Stimulated activated CD8-positive, alpha-beta memory T cell treated with anti-CD3 and anti-CD28 coated beads, Interleukin-15, amount 100 ng/mL, for 24 hours (primary cell): ENCODE results near the gene C2CD4B.

Experiments used
- DNase-seq: peaks from one replicate; pipeline ENCODE4 v3.0.0-alpha.2; 2020; ENCODE audit warnings: low read depth

Gene C2CD4B

DNA sequence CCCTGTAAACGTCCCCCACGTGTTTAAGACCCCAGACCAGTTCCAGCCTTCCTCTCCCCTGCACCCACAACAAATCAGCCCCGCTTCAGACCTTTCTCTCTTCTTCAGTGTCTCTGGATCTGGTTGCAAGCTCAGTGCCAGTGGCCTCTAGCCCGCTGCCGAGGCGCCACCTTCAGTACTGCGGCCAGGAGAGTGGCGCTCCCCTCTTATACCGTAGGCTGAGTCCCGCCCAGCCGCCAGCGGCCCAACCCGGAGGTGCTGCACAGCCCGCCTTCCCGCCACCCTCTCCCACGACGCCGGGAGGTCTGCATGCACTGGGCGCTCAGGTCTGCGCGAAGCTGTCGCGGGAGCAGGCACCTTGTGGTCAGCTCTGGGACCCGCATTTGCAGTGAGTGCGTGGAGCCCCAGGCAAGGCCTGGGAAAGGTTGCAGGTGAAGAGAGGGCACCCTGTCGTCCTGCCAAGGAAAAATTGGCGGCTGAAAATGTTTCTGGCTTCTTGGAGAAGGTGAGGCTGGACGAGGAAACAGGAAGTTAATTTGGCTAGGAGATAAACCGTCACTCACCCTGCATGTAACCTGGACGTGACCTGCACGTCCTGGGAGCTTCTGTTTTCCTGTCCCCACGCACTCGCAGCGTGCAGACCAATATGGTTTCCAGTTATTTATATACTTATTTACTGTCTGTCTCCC lies at the start of gene C2CD4B:
Gene C2CD4B (minus strand): TSS at position 182 of the 689 bp plus-strand sequence. CDS start 301 bp downstream, outside the sequence.
- DNase-seq: no peak

GRCh38 chr15:62212741-62213140 lies 47.7 kb upstream of the C2CD4B start:
- DNase-seq: no peak

DNA sequence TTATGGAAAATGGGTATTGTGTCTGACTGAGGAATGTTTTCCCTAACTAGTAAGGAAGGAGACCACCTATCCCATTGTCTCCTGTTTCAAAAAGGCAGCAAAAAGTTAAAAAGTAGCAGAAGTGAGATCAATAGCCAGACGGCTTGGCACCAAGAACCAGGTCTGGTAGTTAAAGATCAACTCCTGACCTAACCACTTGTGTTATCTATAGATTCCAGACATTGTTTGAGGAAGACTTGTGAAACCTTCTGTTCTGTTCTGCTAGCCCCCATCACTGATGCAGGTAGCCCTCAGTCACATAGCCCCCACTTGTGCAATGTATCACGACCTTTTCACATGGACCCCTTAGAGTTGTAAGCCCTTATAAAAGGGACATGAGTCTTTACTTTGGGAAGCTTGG lies 46.3 kb upstream of the C2CD4B start:
- no peak for DNase-seq

DNA sequence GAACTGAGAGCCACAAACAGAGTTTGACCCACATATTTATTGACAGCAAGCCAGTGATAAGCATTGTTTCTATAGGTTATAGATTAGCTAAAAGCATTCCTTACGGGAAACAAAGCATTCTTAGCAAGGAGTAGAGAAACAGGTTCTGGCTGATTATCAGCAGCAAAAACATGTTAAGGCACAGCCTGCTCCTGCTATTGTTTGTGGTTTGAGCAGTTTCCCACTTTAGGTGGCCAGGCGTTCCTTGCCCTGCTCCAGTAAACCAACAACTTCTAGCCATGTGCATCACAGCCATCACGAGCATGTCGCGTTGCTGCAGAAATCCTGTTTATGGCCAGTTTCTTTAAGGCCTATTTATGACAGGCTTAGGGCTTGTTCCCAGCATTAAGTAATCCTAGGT lies 44.7 kb upstream of the C2CD4B start:
- DNase-seq: no peak

- DNase-seq: no peak
Measured at GRCh38 chr15:62209322-62209721, 44.2 kb upstream of the C2CD4B start.

GRCh38 chr15:62208884-62209283 lies 43.8 kb upstream of the C2CD4B start:
- DNase-seq: no peak

- no peak for DNase-seq
Measured at GRCh38 chr15:62208367-62208766, 43.3 kb upstream of the C2CD4B start.

DNA sequence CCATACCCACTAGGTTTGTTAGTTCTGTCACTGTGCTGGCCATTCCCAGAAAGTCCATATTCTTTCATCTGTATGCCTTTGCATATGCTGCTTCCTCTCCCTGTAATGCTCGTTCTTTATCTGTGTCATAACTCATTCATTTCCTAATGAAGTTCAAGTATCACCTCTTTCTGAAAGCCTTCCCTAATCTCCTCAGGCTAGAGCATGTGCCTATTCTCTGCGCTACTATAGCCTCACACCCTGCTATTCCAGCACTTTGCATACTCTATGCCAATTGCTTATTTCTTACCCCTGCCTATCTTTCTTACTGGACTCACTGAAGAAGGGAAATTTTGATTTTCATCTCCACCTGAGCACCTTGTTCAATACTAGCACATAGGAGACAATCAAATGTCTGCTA lies 25.6 kb upstream of the C2CD4B start:
- no peak for DNase-seq

GRCh38 chr15:62190274-62190673 lies 25.2 kb upstream of the C2CD4B start:
- no peak for DNase-seq

GRCh38 chr15:62188744-62189143 lies 23.7 kb upstream of the C2CD4B start:
- no peak for DNase-seq

- DNase-seq: no peak
Measured at GRCh38 chr15:62187910-62188309, 22.8 kb upstream of the C2CD4B start.

DNA sequence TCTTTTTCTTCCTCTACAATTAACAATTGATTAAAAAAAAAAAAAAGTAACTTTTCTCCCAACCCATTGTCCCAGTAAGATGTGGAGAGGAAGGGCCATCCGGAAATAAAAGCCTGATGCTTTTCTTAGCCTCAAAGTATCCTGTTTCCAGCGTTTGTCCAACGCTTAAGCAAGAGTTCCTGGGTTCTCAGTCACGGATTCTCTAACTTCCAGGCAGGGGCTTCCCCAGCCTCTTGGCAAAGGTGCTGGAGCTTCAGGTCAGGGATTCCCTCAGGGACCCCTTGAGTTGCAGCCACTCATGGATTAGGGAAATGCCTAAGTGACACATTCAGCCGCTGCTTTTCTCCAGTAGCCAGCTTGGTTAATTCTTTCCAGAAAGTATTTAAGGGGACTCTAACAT lies 22.3 kb upstream of the C2CD4B start:
- DNase-seq: no peak

DNA sequence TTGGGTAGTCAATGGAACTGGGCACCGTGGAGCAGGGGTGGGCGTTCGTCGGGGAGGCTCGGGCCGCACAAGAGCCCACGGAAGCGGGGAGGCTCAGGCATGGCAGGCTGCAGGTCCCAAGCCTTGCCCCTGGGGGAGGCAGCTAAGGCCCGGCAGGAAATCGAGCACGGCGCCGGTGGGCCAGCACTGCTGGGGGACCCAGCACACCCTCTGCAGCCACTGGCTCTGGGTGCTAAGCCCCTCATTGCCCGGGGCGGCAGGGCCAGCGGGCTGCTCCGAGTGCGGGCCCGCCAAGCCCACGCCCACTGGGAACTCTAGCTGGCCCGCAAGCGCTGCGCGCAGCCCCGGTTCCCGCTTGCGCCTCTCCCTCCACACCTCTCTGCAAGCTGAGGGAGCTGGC lies 21.5 kb upstream of the C2CD4B start:
- DNase-seq: no peak

DNA sequence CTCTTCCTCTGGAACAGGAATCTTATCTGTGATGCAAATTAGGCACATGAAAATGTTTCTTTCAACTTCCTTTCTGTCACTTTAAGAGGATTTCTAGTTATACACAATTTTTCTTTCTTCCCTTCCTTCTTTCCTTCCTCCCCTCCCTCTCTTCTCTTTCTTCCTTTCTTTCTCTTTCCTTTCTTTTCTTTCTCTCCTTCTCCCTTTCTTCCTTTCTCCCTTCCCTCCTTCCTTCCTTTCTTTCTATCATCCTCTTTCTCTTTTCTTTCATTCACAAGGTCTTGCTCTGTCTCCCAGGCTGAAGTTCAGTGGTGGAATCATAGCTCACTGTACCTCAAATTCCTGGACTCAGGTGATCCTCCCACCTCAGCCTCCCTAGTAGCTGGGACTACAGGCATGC lies 18.0 kb upstream of the C2CD4B start:
- no peak for DNase-seq

DNA sequence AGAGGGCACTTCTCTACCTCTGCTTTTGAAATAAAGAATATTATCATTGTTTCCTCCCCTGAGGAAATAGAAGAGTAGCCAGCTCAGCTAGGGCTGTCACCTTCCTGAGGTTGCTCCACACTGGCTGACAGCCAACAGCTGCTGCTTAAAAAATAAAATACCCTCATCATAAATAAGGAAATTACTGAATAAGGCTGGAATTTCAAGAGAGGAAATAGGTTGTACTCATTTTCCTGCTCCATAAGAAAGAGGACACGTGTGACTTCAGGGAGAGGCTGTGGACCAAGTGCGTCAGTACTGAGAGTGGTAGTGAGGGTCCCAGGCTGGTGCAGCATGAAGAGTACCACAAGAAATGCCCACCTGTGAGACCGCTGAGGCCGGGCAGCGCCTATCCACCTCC lies 8.1 kb upstream of the C2CD4B start:
- DNase-seq: no peak

DNA sequence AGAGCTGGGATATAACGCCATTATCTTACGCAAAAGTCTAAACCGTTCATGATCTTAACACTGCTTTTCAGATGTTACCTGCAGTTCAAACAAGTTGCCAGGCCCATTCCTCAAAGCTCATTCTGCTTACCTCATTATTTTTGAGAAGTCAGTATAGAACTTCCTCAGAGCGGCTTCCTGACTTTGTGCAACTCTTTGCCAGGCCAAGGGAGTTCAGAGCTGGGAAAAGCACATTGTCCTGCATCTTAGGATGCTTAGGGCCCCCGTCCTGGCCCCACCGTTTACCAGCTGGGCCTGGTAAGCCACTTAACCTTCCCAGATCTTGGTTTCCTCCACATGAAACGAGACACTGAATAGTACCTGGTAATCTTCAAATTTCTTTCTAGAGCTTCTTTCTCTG lies 6.8 kb upstream of the C2CD4B start:
- DNase-seq: no peak

DNA sequence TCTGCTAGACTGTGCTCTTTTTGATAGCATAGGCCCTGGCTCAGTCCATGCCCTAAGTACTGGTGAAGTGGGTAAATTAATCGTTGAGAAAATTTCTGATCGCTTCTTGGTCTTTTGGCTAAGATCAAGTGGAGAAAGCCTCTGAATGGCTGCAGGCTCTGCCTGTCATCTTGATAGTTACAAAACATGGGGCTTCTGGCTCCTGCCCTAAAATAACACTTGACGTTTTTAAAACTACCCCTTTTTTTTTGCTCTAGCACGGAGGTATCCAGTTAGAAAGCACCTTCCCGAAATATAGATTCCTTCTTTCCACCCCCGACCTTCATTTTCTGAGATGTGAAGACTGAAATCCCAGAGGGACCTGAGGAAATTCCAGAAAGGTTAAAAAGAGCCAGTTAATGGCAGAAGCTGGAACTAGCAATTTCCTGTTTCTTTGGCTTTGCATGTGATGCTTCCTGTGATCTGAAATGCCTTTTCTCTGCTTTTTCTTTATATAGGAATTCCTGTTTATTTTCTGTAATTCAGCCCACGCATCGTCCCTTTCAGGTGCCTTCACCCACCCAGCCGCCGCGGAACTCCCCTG lies 799 bp upstream of the C2CD4B start:
- DNase-seq: no peak

- DNase-seq: no peak
Measured at GRCh38 chr15:62164396-62165103, 535 bp downstream of the C2CD4B start.

GRCh38 chr15:62164014-62164395 lies 1.1 kb downstream of the C2CD4B start:
- no peak for DNase-seq

- DNase-seq: no peak
Measured at GRCh38 chr15:62163397-62164013, 1.6 kb downstream of the C2CD4B start.

GRCh38 chr15:62153228-62153627 lies 11.9 kb downstream of the C2CD4B start:
- no peak for DNase-seq

GRCh38 chr15:62150445-62150844 lies 14.6 kb downstream of the C2CD4B start:
- no peak for DNase-seq

GRCh38 chr15:62149729-62150128 lies 15.4 kb downstream of the C2CD4B start:
- DNase-seq: no peak
